WTC11 (cell line): ENCODE measurements around the gene ARSH. TPM values are rescaled to one million over a fixed set of nuclear protein-coding genes. Genes with fewer than 3 reads are reported as not detected.
"Not testable (repeated sequence)": the region's sequence is repeated elsewhere in the genome, so short reads cannot be mapped to it uniquely, and the experiment has no call there.

Source experiments
- ATAC-seq: fragments of 200-7000 bp; cut with Tn5 transposase; 2 replicates; pipeline ENCODE4 v1.10.0; 2021; ENCODE audit warnings: mild to moderate bottlenecking, moderate library complexity
- CTCF ChIA-PET: fragments of 300-600 bp; sonication (Branson Sonifier 250); formaldehyde crosslinking; loops from one replicate; lab custom pipeline; 2021; ENCODE audit warnings: antibody characterized with exemption; lab: Charles Lee
- POLR2A ChIA-PET: fragments of 350-600 bp; sonication (Branson Sonifier 250); formaldehyde crosslinking; loops from one replicate; lab custom pipeline; 2021; ENCODE audit warnings: antibody characterized with exemption; lab: Charles Lee
- DNase-seq: peaks from one replicate; pipeline ENCODE4 v3.0.0; 2021; ENCODE audit warnings: low spot score
- H3K27ac Mint-ChIP-seq: 2 replicates; pipeline ENCODE4 v1.8.0; 2021; ENCODE audit warnings: mixed read lengths
- H3K27me3 Mint-ChIP-seq: 2 replicates; pipeline ENCODE4 v1.8.0; 2021; ENCODE audit warnings: low read depth, mild to moderate bottlenecking, moderate library complexity, mixed read lengths
- H3K36me3 Mint-ChIP-seq: 2 replicates; pipeline ENCODE4 v1.8.0; 2021; ENCODE audit warnings: mixed read lengths
- H3K4me1 Mint-ChIP-seq: 2 replicates; pipeline ENCODE4 v1.8.0; 2022; ENCODE audit warnings: mixed read lengths
- H3K4me3 Mint-ChIP-seq: 2 replicates; pipeline ENCODE4 v1.8.0; 2021; ENCODE audit warnings: mild to moderate bottlenecking, moderate library complexity, mixed read lengths
- H3K9me3 Mint-ChIP-seq: 2 replicates; pipeline ENCODE4 v1.8.0; 2021; ENCODE audit warnings: mixed read lengths
- ATF1 ChIP-seq: sonication (generic); formaldehyde crosslinking; IDR thresholded peaks from 2 replicates; pipeline ENCODE4 v1.8.1; 2023; ENCODE audit warnings: mild to moderate bottlenecking, moderate library complexity, missing genetic modification reagents
- CREB1 ChIP-seq: sonication (generic); formaldehyde crosslinking; IDR thresholded peaks from 2 replicates; pipeline ENCODE4 v1.8.0; 2023; ENCODE audit warnings: mild to moderate bottlenecking, missing genetic modification reagents
- CREM ChIP-seq: sonication (generic); formaldehyde crosslinking; IDR thresholded peaks from 2 replicates; pipeline ENCODE4 v1.8.1; 2022; ENCODE audit warnings: mild to moderate bottlenecking, missing genetic modification reagents, moderate library complexity
- FOXJ3 ChIP-seq: sonication (generic); formaldehyde crosslinking; IDR thresholded peaks from 2 replicates; pipeline ENCODE4 v1.9.0; 2021; ENCODE audit warnings: missing genetic modification reagents, mild to moderate bottlenecking, borderline replicate concordance
- FOXK1 ChIP-seq: sonication (generic); formaldehyde crosslinking; IDR thresholded peaks from 2 replicates; pipeline ENCODE4 v1.8.0; 2022; ENCODE audit warnings: mild to moderate bottlenecking, moderate library complexity, missing genetic modification reagents
- JAZF1 ChIP-seq: fragments of 250-450 bp; sonication (Bioruptor Pico); IDR thresholded peaks from 2 replicates; pipeline ENCODE4 v1.9.0; 2021; ENCODE audit warnings: moderate library complexity, mild to moderate bottlenecking, inconsistent platforms
- JUN ChIP-seq: sonication (generic); formaldehyde crosslinking; IDR thresholded peaks from 2 replicates; pipeline ENCODE4 v1.8.0; 2023; ENCODE audit warnings: mild to moderate bottlenecking, missing genetic modification reagents
- MXD4 ChIP-seq: fragments of 250-450 bp; sonication (Bioruptor Pico); IDR thresholded peaks from 2 replicates; pipeline ENCODE4 v1.8.0; 2021; ENCODE audit warnings: mild to moderate bottlenecking, moderate library complexity, borderline replicate concordance
- NFYB ChIP-seq: sonication (generic); formaldehyde crosslinking; conservative IDR thresholded peaks from 2 replicates; pipeline ENCODE4 v1.8.0; 2022; ENCODE audit warnings: low read depth, missing genetic modification reagents
- NR3C1 ChIP-seq: sonication (generic); formaldehyde crosslinking; conservative IDR thresholded peaks from 2 replicates; pipeline ENCODE4 v1.8.1; 2023; ENCODE audit warnings: low read depth, mild to moderate bottlenecking, missing genetic modification reagents
- OVOL2 ChIP-seq: fragments of 250-450 bp; sonication (Bioruptor Pico); IDR thresholded peaks from 2 replicates; pipeline ENCODE4 v1.9.0; 2021; ENCODE audit warnings: mild to moderate bottlenecking, borderline replicate concordance
- SMAD4 ChIP-seq: sonication (generic); formaldehyde crosslinking; IDR thresholded peaks from 2 replicates; pipeline ENCODE4 v1.8.0; 2022; ENCODE audit warnings: mild to moderate bottlenecking, missing genetic modification reagents
- TCF7 ChIP-seq: sonication (generic); formaldehyde crosslinking; IDR thresholded peaks from 2 replicates; pipeline ENCODE4 v1.8.0; 2022; ENCODE audit warnings: mild to moderate bottlenecking, low read depth, missing genetic modification reagents, moderate library complexity
- TP53 ChIP-seq: sonication (generic); formaldehyde crosslinking; IDR thresholded peaks from 2 replicates; pipeline ENCODE4 v1.8.1; 2023; ENCODE audit warnings: mild to moderate bottlenecking, missing genetic modification reagents
- USF1 ChIP-seq: sonication (generic); formaldehyde crosslinking; IDR thresholded peaks from 2 replicates; pipeline ENCODE4 v1.8.0; 2022; ENCODE audit warnings: mild to moderate bottlenecking, missing genetic modification reagents
- ZNF263 ChIP-seq: sonication (generic); formaldehyde crosslinking; IDR thresholded peaks from 2 replicates; pipeline ENCODE4 v1.8.1; 2022; ENCODE audit warnings: low read depth, mild to moderate bottlenecking, moderate library complexity, missing genetic modification reagents
- ZNF423 ChIP-seq: fragments of 250-450 bp; sonication (Bioruptor Pico); IDR thresholded peaks from 2 replicates; pipeline ENCODE4 v2.1.2; 2022; ENCODE audit warnings: mild to moderate bottlenecking, moderate library complexity
- ZNF425 ChIP-seq: fragments of 250-450 bp; sonication (Bioruptor Pico); conservative IDR thresholded peaks from 2 replicates; pipeline ENCODE4 v1.9.0; 2021; ENCODE audit warnings: mild to moderate bottlenecking
- ZNF532 ChIP-seq: fragments of 250-450 bp; sonication (Bioruptor Pico); IDR thresholded peaks from 2 replicates; pipeline ENCODE4 v1.9.0; 2021; ENCODE audit warnings: mild to moderate bottlenecking, borderline replicate concordance
- total RNA-seq: library from RNA; stranded (reverse); gene quantifications from 3 replicates; pipeline ENCODE4 v1.2.3, GENCODE V29; 2021
- TF ChIP-seq, protein P1 (sequence below): sonication (generic); formaldehyde crosslinking; IDR thresholded peaks from 2 replicates; pipeline ENCODE4 v1.8.1; 2023; ENCODE audit warnings: mild to moderate bottlenecking, missing genetic modification reagents, moderate library complexity

The ARSH gene
- total RNA-seq, 1 experiment from 2014 or later = not detected

DNA sequence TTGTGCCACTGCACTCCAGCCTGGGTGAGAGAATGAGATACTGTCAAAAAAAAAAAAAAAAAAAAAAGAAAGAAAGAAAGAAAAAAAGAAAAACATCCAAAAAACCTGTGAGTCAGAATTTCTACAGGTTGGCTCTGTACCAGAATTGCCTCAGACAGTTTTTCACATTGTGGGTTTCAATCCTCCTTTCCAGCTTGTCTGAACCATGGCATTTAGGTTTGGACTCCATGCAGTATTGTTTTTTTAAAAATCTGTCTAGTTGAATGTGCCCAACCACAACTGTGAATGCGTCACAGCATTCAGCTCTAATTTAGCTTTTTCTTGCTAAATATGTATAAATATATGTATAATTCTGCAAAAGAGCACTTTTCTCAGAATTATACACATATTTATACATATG, 31.4 kb upstream of the ARSH start (continued):
- TF ChIP-seq ATF1 (CRISPR knock-in tag) (no peak), FOXK1 (CRISPR knock-in tag) (no peak), ZNF532 (CRISPR knock-in tag) (no peak), CREB1 (CRISPR knock-in tag) (no peak), FOXJ3 (CRISPR knock-in tag) (no peak), NFYB (CRISPR knock-in tag) (no peak), TCF7 (no peak), ZNF423 (CRISPR knock-in tag) (no peak)

DNA sequence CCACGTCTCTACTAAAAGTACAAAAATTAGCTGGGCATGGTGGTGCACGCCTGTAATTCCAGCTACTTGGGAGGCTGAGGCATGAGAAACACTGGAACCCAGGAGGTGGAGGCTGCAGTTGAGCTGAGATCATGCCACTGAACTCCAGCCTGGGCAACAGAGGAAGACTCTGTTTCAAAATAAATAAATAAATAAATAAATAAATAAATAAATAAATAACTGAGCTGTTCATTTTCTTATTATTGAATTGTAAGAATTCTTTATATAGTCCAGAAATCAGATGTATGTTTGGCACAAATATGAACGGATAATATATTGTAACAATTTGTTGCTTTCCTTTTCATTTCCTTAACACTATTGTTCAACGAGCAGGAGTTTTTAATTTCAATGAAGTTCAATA, 27.7 kb upstream of the ARSH start:
- H3K4me3 Mint-ChIP-seq, CTCF ChIA-PET, DNase-seq, ATAC-seq, H3K27me3 Mint-ChIP-seq, H3K27ac Mint-ChIP-seq, H3K4me1 Mint-ChIP-seq, POLR2A ChIA-PET: not testable (repeated sequence)
- Mint-ChIP-seq H3K9me3 (peaks cover 25% of the 10 kb centered on the region), H3K36me3 (peaks cover 15% of the 10 kb centered on the region)

- Mint-ChIP-seq H3K27ac (no peak overlapping the region), H3K9me3 (peaks cover 22% of the 10 kb centered on the region), H3K4me1 (no peaks in the 10 kb centered on the region), H3K4me3 (no peak overlapping the region), H3K27me3 (no peaks in the 10 kb centered on the region), H3K36me3 (peaks cover 15% of the 10 kb centered on the region)
- CTCF ChIA-PET = no interaction called here
- TF ChIP-seq ZNF425 (CRISPR knock-in tag) (no peak), MXD4 (no peak), USF1 (CRISPR knock-in tag) (no peak), CREM (no peak), SMAD4 (no peak), TP53 (no peak), NR3C1 (CRISPR knock-in tag) (no peak), JAZF1 (CRISPR knock-in tag) (no peak), FOXJ3 (CRISPR knock-in tag) (no peak), JUN (CRISPR knock-in tag) (no peak), OVOL2 (CRISPR knock-in tag) (no peak), ZNF263 (CRISPR knock-in tag) (no peak)
- TF ChIP-seq, protein P1, sequence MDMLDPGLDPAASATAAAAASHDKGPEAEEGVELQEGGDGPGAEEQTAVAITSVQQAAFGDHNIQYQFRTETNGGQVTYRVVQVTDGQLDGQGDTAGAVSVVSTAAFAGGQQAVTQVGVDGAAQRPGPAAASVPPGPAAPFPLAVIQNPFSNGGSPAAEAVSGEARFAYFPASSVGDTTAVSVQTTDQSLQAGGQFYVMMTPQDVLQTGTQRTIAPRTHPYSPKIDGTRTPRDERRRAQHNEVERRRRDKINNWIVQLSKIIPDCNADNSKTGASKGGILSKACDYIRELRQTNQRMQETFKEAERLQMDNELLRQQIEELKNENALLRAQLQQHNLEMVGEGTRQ (CRISPR knock-in tag) = no peak
- no peak for ATAC-seq
- DNase-seq = peak; percentile 10
- POLR2A ChIA-PET = no interaction called here
Observed at GRCh38 chrX:2984342-2984741, 22.0 kb upstream of the ARSH start.
